ENCODE measurements around the gene CASQ2.

Gene CASQ2

DNA sequence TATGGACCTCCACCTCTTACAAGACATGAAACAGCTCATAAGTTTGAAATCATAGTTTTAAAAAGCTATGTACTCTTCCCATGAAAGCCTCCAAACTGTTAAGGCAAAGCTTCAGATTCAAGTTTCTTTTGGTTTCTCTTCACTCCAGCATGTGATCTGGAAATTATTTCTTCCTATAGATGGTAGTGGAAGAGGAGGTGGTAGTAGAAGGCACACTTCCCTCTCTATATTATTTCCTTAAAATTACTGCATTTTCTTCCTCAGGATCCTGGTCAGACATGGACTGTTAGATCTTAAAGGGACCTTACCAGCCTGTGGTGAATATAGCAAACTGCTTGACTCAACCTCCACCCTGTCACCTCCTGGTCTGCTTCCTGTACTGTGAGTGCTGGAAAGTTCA, 40.6 kb upstream of the CASQ2 start:
- H3K27ac ChIP-seq, result no peak overlapping the region
- no peak for TF ChIP-seq ZFX (IDR thresholded peaks at IDR 0.05; ENCODE audit: borderline replicate concordance)
- TF ChIP-seq, protein P1, sequence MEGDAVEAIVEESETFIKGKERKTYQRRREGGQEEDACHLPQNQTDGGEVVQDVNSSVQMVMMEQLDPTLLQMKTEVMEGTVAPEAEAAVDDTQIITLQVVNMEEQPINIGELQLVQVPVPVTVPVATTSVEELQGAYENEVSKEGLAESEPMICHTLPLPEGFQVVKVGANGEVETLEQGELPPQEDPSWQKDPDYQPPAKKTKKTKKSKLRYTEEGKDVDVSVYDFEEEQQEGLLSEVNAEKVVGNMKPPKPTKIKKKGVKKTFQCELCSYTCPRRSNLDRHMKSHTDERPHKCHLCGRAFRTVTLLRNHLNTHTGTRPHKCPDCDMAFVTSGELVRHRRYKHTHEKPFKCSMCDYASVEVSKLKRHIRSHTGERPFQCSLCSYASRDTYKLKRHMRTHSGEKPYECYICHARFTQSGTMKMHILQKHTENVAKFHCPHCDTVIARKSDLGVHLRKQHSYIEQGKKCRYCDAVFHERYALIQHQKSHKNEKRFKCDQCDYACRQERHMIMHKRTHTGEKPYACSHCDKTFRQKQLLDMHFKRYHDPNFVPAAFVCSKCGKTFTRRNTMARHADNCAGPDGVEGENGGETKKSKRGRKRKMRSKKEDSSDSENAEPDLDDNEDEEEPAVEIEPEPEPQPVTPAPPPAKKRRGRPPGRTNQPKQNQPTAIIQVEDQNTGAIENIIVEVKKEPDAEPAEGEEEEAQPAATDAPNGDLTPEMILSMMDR (IDR thresholded peaks at IDR 0.05), result no peak

DNA sequence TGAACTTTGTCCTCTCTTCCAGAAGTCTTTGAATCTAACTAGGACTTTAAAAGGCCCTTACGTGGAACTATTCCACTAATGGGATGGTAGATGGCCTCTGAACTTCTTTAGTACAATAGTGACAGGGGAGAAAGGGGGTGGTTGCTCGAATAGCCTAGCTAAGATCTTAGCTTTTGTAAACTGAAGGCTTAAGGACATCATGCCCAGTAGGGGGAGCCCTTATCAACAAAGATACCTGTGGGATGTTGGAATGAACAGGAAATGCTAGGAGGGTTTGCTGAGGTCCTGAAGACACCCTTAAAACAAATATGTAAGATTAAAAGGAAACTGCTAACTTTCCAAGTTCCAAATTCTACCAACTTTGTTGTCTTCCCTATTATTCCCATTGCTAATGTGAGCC, 39.2 kb upstream of the CASQ2 start:
- no peak overlapping the region for H3K27ac ChIP-seq
- TF ChIP-seq, protein P1 (IDR thresholded peaks at IDR 0.05), result peak; percentile 74
- no peak for TF ChIP-seq ZFX (IDR thresholded peaks at IDR 0.05; ENCODE audit: borderline replicate concordance)

DNA sequence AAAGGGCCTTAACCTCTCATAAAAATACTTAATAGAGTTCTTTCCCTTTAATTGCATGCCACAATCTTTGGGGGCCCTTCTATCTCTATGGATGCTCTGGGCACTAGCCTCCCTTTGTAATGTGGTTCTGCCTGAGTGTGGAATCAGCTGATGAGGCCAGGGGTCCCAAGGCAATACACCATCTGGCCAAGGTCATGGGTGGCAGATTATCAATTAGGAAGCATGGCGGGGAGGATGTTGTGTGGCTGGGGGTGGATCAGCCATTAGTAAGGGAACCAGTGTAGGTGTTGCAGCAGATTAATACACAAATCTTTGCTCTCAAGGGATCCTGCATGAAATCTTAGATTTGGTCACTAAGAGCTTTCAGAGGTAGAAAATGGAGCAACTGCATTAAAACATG, 37.1 kb upstream of the CASQ2 start:
- no peak overlapping the region for H3K27ac ChIP-seq
- TF ChIP-seq, protein P1 (IDR thresholded peaks at IDR 0.05), result no peak
- TF ChIP-seq ZFX (IDR thresholded peaks at IDR 0.05; ENCODE audit: borderline replicate concordance), result no peak

DNA sequence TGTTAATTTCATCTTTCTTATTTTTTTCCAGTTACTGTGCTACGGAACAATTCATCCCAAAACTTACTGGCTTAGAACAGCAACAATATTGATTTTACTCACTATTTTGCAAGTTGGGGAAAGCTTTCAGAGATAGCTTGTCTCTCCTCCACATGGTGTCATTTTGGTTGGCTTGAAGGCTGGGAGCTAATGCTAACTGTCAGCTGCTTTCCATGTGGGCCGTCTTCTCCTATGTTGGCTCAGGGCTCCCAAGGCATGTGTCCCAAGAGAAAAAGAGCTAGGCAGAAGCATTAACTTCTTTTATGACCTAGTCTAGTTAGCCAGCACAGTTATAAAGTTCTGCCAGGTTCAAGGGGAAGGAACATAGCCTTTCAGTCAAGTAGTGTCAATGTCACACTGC, 33.9 kb upstream of the CASQ2 start:
- TF ChIP-seq, protein P1 (IDR thresholded peaks at IDR 0.05), result no peak
- no peak for TF ChIP-seq ZFX (IDR thresholded peaks at IDR 0.05; ENCODE audit: borderline replicate concordance)
- no peak overlapping the region for H3K27ac ChIP-seq

DNA sequence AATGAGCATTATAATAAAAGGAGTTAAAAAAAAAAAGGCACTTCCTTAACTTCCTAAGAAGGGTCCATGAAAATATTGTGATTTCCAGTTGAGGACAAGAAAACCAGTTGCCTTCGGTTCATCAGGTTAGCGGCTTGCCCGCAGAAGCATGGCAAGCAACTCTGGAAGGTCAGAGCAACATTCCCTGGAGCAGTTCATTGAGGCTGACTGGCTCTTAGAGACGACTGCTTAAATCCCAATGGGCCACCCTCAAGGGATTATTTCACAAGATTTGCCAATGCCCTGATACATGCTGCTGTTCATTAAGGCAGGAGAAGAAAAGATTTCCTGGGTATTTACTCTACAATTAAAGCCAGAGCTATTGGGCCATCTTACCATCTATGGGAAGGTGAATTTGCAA, 29.0 kb upstream of the CASQ2 start:
- no peak for TF ChIP-seq ZFX (IDR thresholded peaks at IDR 0.05; ENCODE audit: borderline replicate concordance)
- TF ChIP-seq, protein P1 (IDR thresholded peaks at IDR 0.05), result no peak

DNA sequence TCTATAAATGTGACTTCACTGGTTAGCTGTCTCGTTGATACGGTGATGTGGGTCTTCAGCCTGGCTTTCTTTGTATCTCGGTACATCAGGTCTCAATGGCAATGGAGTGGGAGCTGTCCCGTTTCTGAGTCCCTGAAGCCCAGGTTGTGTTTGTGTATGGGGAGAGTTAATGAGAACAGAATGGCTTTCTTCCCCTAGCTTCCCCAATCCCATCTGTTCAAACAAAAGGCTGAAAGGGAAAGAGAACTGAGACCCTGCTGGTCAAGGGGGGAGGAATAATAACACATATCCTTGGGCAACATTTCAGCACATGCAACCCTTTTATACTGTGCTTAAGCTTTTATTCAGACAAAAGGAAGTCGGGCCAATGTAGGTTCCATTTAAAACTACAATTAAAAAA, 28.4 kb upstream of the CASQ2 start:
- H3K27ac ChIP-seq, result no peak overlapping the region
- no peak for TF ChIP-seq ZFX (IDR thresholded peaks at IDR 0.05; ENCODE audit: borderline replicate concordance)
- TF ChIP-seq, protein P1 (IDR thresholded peaks at IDR 0.05), result no peak

More for the DNA sequence above, 29.0 kb upstream of the CASQ2 start:
- no peak overlapping the region for H3K27ac ChIP-seq

DNA sequence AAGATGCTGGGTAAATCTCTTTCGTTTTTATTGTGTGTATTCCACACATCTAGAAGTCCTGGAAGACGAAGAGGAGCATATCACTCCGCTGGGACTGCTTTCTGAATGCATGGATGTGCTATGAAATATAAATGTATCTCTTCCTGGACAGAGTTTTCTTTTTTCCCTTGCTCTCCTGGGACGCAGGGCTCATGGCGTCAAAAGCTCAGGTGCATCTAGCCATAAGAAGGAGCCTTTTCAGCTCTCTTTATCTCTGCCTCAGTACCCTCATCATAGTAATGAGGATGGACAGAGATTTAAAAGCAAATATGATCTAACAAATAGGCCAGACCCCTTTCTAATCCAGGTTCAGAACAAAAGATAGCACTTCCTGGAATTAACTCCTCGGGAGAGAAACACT, 27.5 kb upstream of the CASQ2 start:
- TF ChIP-seq, protein P1 (IDR thresholded peaks at IDR 0.05), result no peak
- no peak overlapping the region for H3K27ac ChIP-seq
